GM23338 (cell line): ENCODE data around the gene NLGN4X. TPM values are rescaled to one million over a fixed set of nuclear protein-coding genes. Genes with fewer than 3 reads are reported as not detected.

Source experiments
- ATAC-seq: fragments of 200-7000 bp; cut with Tn5 transposase; 3 replicates; pipeline ENCODE4 v1.9.1; 2020
- DNase-seq: peaks from one replicate; pipeline ENCODE4 v3.0.0-alpha.2; 2015; ENCODE audit warnings: low spot score
- H2AFZ ChIP-seq: fragments of 200-600 bp; sonication (generic); 2 replicates; pipeline ENCODE4 v1.8.0; 2016; ENCODE audit warnings: antibody characterized with exemption, mild to moderate bottlenecking, moderate library complexity
- H3F3A ChIP-seq: fragments of 200-600 bp; sonication (generic); replicated peaks from 2 replicates; pipeline ENCODE4 v1.8.0; 2017; ENCODE audit warnings: antibody characterized with exemption, mixed run types, low read depth
- H3K27ac ChIP-seq: fragments of 200-600 bp; sonication (generic); 2 replicates; pipeline ENCODE4 v1.6.1; 2016; ENCODE audit warnings: low read depth
- H3K27me3 ChIP-seq: fragments of 200-600 bp; sonication (generic); 2 replicates; pipeline ENCODE4 v1.8.0; 2016; ENCODE audit warnings: mild to moderate bottlenecking, mixed run types, moderate library complexity; ENCODE audit not compliant: insufficient read depth
- H3K36me3 ChIP-seq: fragments of 200-600 bp; sonication (generic); 2 replicates; pipeline ENCODE4 v1.8.0; 2016; ENCODE audit warnings: mild to moderate bottlenecking; ENCODE audit not compliant: insufficient read depth
- H3K4me1 ChIP-seq: fragments of 200-600 bp; sonication (generic); 2 replicates; pipeline ENCODE4 v1.8.0; 2016; ENCODE audit warnings: mild to moderate bottlenecking, moderate library complexity; ENCODE audit not compliant: insufficient read depth
- H3K4me2 ChIP-seq: fragments of 200-600 bp; sonication (generic); 2 replicates; pipeline ENCODE4 v1.7.1; 2017; ENCODE audit warnings: mixed run types
- H3K4me3 ChIP-seq: fragments of 200-600 bp; sonication (generic); 2 replicates; pipeline ENCODE4 v1.6.1; 2016; ENCODE audit warnings: mixed run types
- H3K79me2 ChIP-seq: fragments of 200-600 bp; sonication (generic); replicated peaks from 2 replicates; pipeline ENCODE4 v1.8.0; 2017; ENCODE audit warnings: mild to moderate bottlenecking; ENCODE audit not compliant: insufficient read depth
- H3K9me2 ChIP-seq: fragments of 200-600 bp; sonication (generic); 2 replicates; pipeline ENCODE4 v1.8.0; 2017; ENCODE audit not compliant: insufficient read depth
- H4K20me1 ChIP-seq: fragments of 200-600 bp; sonication (generic); replicated peaks from 2 replicates; pipeline ENCODE4 v1.8.0; 2017; ENCODE audit warnings: mild to moderate bottlenecking; ENCODE audit not compliant: insufficient read depth
- H3K27ac Mint-ChIP-seq: 2 replicates; pipeline ENCODE4 v1.8.0; 2020; ENCODE audit warnings: inconsistent platforms, mild to moderate bottlenecking, moderate library complexity, mixed read lengths
- H3K27me3 Mint-ChIP-seq: 3 replicates; pipeline ENCODE4 v1.8.0; 2022; ENCODE audit warnings: low read depth, mild to moderate bottlenecking, moderate library complexity, mixed read lengths, inconsistent platforms; ENCODE audit not compliant: insufficient read depth, poor library complexity
- H3K36me3 Mint-ChIP-seq: 3 replicates; pipeline ENCODE4 v1.8.0; 2021; ENCODE audit warnings: low read depth, mild to moderate bottlenecking, inconsistent platforms, moderate library complexity, mixed read lengths
- H3K4me1 Mint-ChIP-seq: 3 replicates; pipeline ENCODE4 v1.8.0; 2020; ENCODE audit warnings: mild to moderate bottlenecking, inconsistent platforms, mixed read lengths
- H3K4me3 Mint-ChIP-seq: 3 replicates; pipeline ENCODE4 v1.8.0; 2021; ENCODE audit warnings: moderate library complexity, mild to moderate bottlenecking, inconsistent platforms, mixed read lengths
- H3K9me3 Mint-ChIP-seq: 3 replicates; pipeline ENCODE4 v1.8.0; 2020; ENCODE audit warnings: moderate library complexity, mild to moderate bottlenecking, inconsistent platforms, mixed read lengths
- CREB1 ChIP-seq: fragments of 250-450 bp; sonication (Bioruptor Pico); IDR thresholded peaks from 2 replicates; pipeline ENCODE4 v1.5.0; 2020; ENCODE audit warnings: low read depth, mild to moderate bottlenecking, moderate library complexity
- CTCF ChIP-seq, 2 experiments: fragments of 200-600 bp in 1 of 2; sonication (generic) in 1 of 2; conservative IDR thresholded peaks; 2 replicates each; pipeline versions ENCODE4 v1.5.1 to v1.6.1; 2016 to 2017; ENCODE audit warnings: antibody characterized with exemption in 2 of 2, low read depth in 2 of 2, mild to moderate bottlenecking in 2 of 2, moderate library complexity in 1 of 2
- EZH2 ChIP-seq: fragments of 200-600 bp; sonication (generic); IDR thresholded peaks from one replicate; pipeline ENCODE4 v1.8.0; 2017; ENCODE audit warnings: antibody characterized with exemption, mild to moderate bottlenecking, low read depth; ENCODE audit not compliant: unreplicated experiment
- EZH2phosphoT487 ChIP-seq: fragments of 200-600 bp; sonication (generic); IDR thresholded peaks from one replicate; pipeline ENCODE4 v1.8.1; 2018; ENCODE audit warnings: antibody characterized with exemption; ENCODE audit not compliant: unreplicated experiment
- JUNB ChIP-seq: IDR thresholded peaks from one replicate; pipeline ENCODE4 v1.6.1; 2016; ENCODE audit warnings: antibody characterized with exemption; ENCODE audit not compliant: unreplicated experiment
- NANOG ChIP-seq: IDR thresholded peaks from 2 replicates; pipeline ENCODE4 v1.6.1; 2016; ENCODE audit warnings: antibody characterized with exemption, borderline replicate concordance
- POLR2AphosphoS5 ChIP-seq: IDR thresholded peaks from 2 replicates; pipeline ENCODE4 v1.6.1; 2016; ENCODE audit warnings: antibody characterized with exemption, low read depth
- REST ChIP-seq: IDR thresholded peaks from one replicate; pipeline ENCODE4 v1.6.1; 2018; ENCODE audit warnings: antibody characterized with exemption; ENCODE audit not compliant: unreplicated experiment
- STAT1 ChIP-seq: IDR thresholded peaks from one replicate; pipeline ENCODE4 v1.6.1; 2016; ENCODE audit warnings: antibody characterized with exemption; ENCODE audit not compliant: unreplicated experiment
- ZNF114 ChIP-seq: fragments of 250-450 bp; sonication (Bioruptor Pico); IDR thresholded peaks from 2 replicates; pipeline ENCODE4 v1.5.0; 2020; ENCODE audit warnings: mild to moderate bottlenecking, moderate library complexity
- ZNF331 ChIP-seq: fragments of 250-450 bp; sonication (Bioruptor Pico); IDR thresholded peaks from 2 replicates; pipeline ENCODE4 v1.5.0; 2020; ENCODE audit warnings: low read depth, mild to moderate bottlenecking, moderate library complexity
- polyA plus RNA-seq: library from polyadenylated mRNA; unstranded; fragments of >200 nt; fragmentation: Nextera tagmentation; extraction: Ambion mirVana; gene quantifications from 2 replicates; pipeline ENCODE4 v1.2.1, GENCODE V29; 2016
- total RNA-seq: library from RNA; depleted of rRNA; stranded (reverse); fragments of >200 nt; shearing (Covaris generic); gene quantifications from 2 replicates; pipeline ENCODE4 v1.2.3, GENCODE V29; 2014
- TF ChIP-seq, protein P1 (sequence below): fragments of 250-450 bp; sonication (Bioruptor Pico); IDR thresholded peaks from 2 replicates; pipeline ENCODE4 v1.5.0; 2020; ENCODE audit warnings: mild to moderate bottlenecking, moderate library complexity
- TF ChIP-seq, protein P2 (sequence below): IDR thresholded peaks from 2 replicates; pipeline ENCODE4 v1.6.1; 2016; ENCODE audit warnings: antibody characterized with exemption

NLGN4X gene
- total and polyA plus RNA-seq, 2 experiments from 2014 or later: 36.0 to 86.5 TPM

GRCh38 chrX:5957506-5957905 lies 271.2 kb downstream of the NLGN4X start:
- Mint-ChIP-seq H3K27me3 (peaks cover 6% of the 10 kb centered on the region), H3K4me3 (no peak overlapping the region), H3K36me3 (no peaks in the 10 kb centered on the region), H3K4me1 (peaks cover 14% of the 10 kb centered on the region), H3K9me3 (no peaks in the 10 kb centered on the region), H3K27ac (no peak overlapping the region)
- Histone ChIP-seq H4K20me1 (no peaks in the 10 kb centered on the region; the same call in none of the 2 replicates), H3K27ac (no peak overlapping the region), H3K36me3 (no peaks in the 10 kb centered on the region), H3K79me2 (peaks cover 14% of the 10 kb centered on the region), H3K9me2 (no peaks in the 10 kb centered on the region), H3K4me2 (no peak overlapping the region), H2AFZ (no peak overlapping the region), H3F3A (no peaks in the 10 kb centered on the region), H3K4me3 (no peak overlapping the region), H3K4me1 (peaks cover 4% of the 10 kb centered on the region; the same call in 1 of the 2 replicates), H3K27me3 (no peaks in the 10 kb centered on the region)
- TF ChIP-seq POLR2AphosphoS5 (no peak), EZH2phosphoT487 (no peak), ZNF331 (CRISPR knock-in tag) (no peak), CTCF (conservative IDR thresholded peaks at IDR 0.05; ENCODE audit: low read depth in 2 of 2) (no peak), JUNB (no peak), ZNF114 (CRISPR knock-in tag) (no peak), CREB1 (CRISPR knock-in tag) (no peak), STAT1 (no peak), REST (no peak), EZH2 (no peak), NANOG (no peak)
- TF ChIP-seq, protein P1, sequence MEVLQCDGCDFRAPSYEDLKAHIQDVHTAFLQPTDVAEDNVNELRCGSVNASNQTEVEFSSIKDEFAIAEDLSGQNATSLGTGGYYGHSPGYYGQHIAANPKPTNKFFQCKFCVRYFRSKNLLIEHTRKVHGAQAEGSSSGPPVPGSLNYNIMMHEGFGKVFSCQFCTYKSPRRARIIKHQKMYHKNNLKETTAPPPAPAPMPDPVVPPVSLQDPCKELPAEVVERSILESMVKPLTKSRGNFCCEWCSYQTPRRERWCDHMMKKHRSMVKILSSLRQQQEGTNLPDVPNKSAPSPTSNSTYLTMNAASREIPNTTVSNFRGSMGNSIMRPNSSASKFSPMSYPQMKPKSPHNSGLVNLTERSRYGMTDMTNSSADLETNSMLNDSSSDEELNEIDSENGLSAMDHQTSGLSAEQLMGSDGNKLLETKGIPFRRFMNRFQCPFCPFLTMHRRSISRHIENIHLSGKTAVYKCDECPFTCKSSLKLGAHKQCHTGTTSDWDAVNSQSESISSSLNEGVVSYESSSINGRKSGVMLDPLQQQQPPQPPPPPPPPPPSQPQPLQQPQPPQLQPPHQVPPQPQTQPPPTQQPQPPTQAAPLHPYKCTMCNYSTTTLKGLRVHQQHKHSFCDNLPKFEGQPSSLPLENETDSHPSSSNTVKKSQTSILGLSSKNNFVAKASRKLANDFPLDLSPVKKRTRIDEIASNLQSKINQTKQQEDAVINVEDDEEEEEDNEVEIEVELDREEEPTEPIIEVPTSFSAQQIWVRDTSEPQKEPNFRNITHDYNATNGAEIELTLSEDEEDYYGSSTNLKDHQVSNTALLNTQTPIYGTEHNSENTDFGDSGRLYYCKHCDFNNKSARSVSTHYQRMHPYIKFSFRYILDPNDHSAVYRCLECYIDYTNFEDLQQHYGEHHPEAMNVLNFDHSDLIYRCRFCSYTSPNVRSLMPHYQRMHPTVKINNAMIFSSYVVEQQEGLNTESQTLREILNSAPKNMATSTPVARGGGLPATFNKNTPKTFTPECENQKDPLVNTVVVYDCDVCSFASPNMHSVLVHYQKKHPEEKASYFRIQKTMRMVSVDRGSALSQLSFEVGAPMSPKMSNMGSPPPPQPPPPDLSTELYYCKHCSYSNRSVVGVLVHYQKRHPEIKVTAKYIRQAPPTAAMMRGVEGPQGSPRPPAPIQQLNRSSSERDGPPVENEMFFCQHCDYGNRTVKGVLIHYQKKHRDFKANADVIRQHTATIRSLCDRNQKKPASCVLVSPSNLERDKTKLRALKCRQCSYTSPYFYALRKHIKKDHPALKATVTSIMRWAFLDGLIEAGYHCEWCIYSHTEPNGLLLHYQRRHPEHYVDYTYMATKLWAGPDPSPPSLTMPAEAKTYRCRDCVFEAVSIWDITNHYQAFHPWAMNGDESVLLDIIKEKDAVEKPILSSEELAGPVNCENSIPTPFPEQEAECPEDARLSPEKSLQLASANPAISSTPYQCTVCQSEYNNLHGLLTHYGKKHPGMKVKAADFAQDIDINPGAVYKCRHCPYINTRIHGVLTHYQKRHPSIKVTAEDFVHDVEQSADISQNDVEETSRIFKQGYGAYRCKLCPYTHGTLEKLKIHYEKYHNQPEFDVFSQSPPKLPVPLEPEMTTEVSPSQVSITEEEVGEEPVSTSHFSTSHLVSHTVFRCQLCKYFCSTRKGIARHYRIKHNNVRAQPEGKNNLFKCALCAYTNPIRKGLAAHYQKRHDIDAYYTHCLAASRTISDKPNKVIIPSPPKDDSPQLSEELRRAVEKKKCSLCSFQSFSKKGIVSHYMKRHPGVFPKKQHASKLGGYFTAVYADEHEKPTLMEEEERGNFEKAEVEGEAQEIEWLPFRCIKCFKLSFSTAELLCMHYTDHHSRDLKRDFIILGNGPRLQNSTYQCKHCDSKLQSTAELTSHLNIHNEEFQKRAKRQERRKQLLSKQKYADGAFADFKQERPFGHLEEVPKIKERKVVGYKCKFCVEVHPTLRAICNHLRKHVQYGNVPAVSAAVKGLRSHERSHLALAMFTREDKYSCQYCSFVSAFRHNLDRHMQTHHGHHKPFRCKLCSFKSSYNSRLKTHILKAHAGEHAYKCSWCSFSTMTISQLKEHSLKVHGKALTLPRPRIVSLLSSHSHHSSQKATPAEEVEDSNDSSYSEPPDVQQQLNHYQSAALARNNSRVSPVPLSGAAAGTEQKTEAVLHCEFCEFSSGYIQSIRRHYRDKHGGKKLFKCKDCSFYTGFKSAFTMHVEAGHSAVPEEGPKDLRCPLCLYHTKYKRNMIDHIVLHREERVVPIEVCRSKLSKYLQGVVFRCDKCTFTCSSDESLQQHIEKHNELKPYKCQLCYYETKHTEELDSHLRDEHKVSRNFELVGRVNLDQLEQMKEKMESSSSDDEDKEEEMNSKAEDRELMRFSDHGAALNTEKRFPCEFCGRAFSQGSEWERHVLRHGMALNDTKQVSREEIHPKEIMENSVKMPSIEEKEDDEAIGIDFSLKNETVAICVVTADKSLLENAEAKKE: no peak
- TF ChIP-seq, protein P2, sequence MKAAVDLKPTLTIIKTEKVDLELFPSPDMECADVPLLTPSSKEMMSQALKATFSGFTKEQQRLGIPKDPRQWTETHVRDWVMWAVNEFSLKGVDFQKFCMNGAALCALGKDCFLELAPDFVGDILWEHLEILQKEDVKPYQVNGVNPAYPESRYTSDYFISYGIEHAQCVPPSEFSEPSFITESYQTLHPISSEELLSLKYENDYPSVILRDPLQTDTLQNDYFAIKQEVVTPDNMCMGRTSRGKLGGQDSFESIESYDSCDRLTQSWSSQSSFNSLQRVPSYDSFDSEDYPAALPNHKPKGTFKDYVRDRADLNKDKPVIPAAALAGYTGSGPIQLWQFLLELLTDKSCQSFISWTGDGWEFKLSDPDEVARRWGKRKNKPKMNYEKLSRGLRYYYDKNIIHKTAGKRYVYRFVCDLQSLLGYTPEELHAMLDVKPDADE: no peak
- ATAC-seq (no peak), DNase-seq (no peak)
